D721Med (cell line): ENCODE results near the gene LRRC32.

ENCODE experiments used
- DNase-seq: peaks from one replicate; pipeline ENCODE4 v3.0.0; 2011; ENCODE audit warnings: low spot score; ENCODE audit not compliant: insufficient read length
- FAIRE-seq: peaks from 2 replicates; lab custom pipeline; 2011; peaks lifted over from hg19 to GRCh38; lab: Jason Lieb, UNC
- CTCF ChIP-seq: IDR thresholded peaks from 2 replicates; pipeline ENCODE4 v1.5.1; 2012; ENCODE audit warnings: mild to moderate bottlenecking, control low read depth; ENCODE audit not compliant: insufficient read depth; ENCODE audit errors: missing control alignments

LRRC32 gene

GRCh38 chr11:76694664-76695063 is 24.1 kb upstream of the LRRC32 start:
- no peak for FAIRE-seq
- DNase-seq = no peak

GRCh38 chr11:76693806-76694205 is 23.3 kb upstream of the LRRC32 start:
- FAIRE-seq = no peak
- DNase-seq = no peak
- no peak for TF ChIP-seq CTCF

More at GRCh38 chr11:76694664-76695063, 24.1 kb upstream of the LRRC32 start:
- TF ChIP-seq CTCF = no peak

- FAIRE-seq (no peak), DNase-seq (no peak)
- TF ChIP-seq CTCF = no peak
These were observed 22.4 kb upstream of the LRRC32 start for GRCh38 chr11:76692956-76693355.

GRCh38 chr11:76691655-76692054 is 21.1 kb upstream of the LRRC32 start:
- no peak for DNase-seq
- no peak for FAIRE-seq
- no peak for TF ChIP-seq CTCF

- DNase-seq (no peak), FAIRE-seq (no peak)
- TF ChIP-seq CTCF = no peak
These were observed 20.2 kb upstream of the LRRC32 start for GRCh38 chr11:76690736-76691135.

GRCh38 chr11:76689313-76690260 is 19.0 kb upstream of the LRRC32 start:
- no peak for TF ChIP-seq CTCF
- FAIRE-seq (no peak), DNase-seq (no peak)

GRCh38 chr11:76688146-76688545 is 17.6 kb upstream of the LRRC32 start:
- no peak for FAIRE-seq
- no peak for TF ChIP-seq CTCF
- DNase-seq = no peak
